Sigmoid colon (tissue), 7 donors: ENCODE data around the gene NUP160. TPM values are rescaled to one million over a fixed set of nuclear protein-coding genes. Genes with fewer than 3 reads are reported as not detected.

ENCODE experiments used
- DNase-seq: peaks from one replicate; pipeline ENCODE4 v3.0.0-alpha.2; 2019
- H3K27ac ChIP-seq, 4 donors: fragments of 200-600 bp; sonication (generic); one replicate each; pipeline ENCODE4 v1.5.1; 2016 to 2019; ENCODE audit warnings: mild to moderate bottlenecking in 1 of 4
- H3K27me3 ChIP-seq, 3 donors: fragments of 200-600 bp; sonication (generic); one replicate each; pipeline ENCODE4 v1.5.1; 2019; ENCODE audit warnings: mild to moderate bottlenecking in 1 of 3
- H3K36me3 ChIP-seq, 4 donors: fragments of 200-600 bp; sonication (generic); one replicate each; pipeline ENCODE4 v1.5.1; 2016 to 2019
- H3K4me1 ChIP-seq, 4 donors: fragments of 200-600 bp; sonication (generic); one replicate each; pipeline ENCODE4 v1.5.1; 2017 to 2019
- H3K4me3 ChIP-seq, 4 donors: fragments of 200-600 bp; sonication (generic); one replicate each; pipeline ENCODE4 v1.5.1; 2017 to 2019; ENCODE audit warnings: mild to moderate bottlenecking in 2 of 4, moderate library complexity in 1 of 4
- H3K9me3 ChIP-seq, 4 donors: fragments of 200-600 bp in 3 of 4; sonication (generic) in 3 of 4; one replicate each; pipeline versions ENCODE4 v1.5.1 to v1.6.1; 2013 to 2019
- CTCF ChIP-seq, 4 experiments: fragments of 450-650 bp in 3 of 4; fragments of 200-600 bp in 1 of 4; IDR thresholded peaks; one replicate each; pipeline ENCODE4 v1.5.1; 2016 to 2019; ENCODE audit warnings: antibody characterized with exemption in 4 of 4, mild to moderate bottlenecking in 3 of 4, moderate library complexity in 2 of 4
- EP300 ChIP-seq, 4 donors: sonication (generic); formaldehyde crosslinking; IDR thresholded peaks; one replicate each; pipeline ENCODE4 v1.6.1; 2017; ENCODE audit warnings: antibody characterized with exemption in 4 of 4
- POLR2A ChIP-seq, 2 donors: fragments of 450-650 bp; IDR thresholded peaks; one replicate each; pipeline ENCODE4 v1.6.1; 2016; ENCODE audit warnings: antibody characterized with exemption in 2 of 2, mild to moderate bottlenecking in 2 of 2, moderate library complexity in 2 of 2
- POLR2AphosphoS5 ChIP-seq, 4 donors: sonication (generic); formaldehyde crosslinking; IDR thresholded peaks; one replicate each; pipeline ENCODE4 v1.6.1; 2017; ENCODE audit warnings: antibody characterized with exemption in 4 of 4
- WGBS, 2 donors: extraction: QIAGEN DNeasy Blood & Tissue Kit; methylation state at CpG; one replicate each; pipeline ENCODE4 v1.1.7; 2013; 5-methylcytosine and 5-hydroxymethylcytosine counted together
- intact Hi-C: fragments of 100-400 bp; cut with DNase I; formaldehyde crosslinking; loops from one replicate; pipeline ENCODE4 v1.15.1; 2023
- polyA plus RNA-seq, 3 donors: library from polyadenylated mRNA; stranded (reverse); fragments of 200-250 nt; gene quantifications; one replicate each; pipeline ENCODE4 v1.2.3, GENCODE V29; 2013
- total RNA-seq, 4 donors: library from RNA; depleted of rRNA; stranded (reverse); fragments of >200 nt; gene quantifications; one replicate each; pipeline ENCODE4 v1.1.0, GENCODE V29; 2016
- donor health status: healthy with polysubstance abuse.
- donor health status: Bipolar disorder and iron deficiency.
- donor health status: healthy.

The NUP160 gene
- total and polyA plus RNA-seq, 7 donors: 4.6 to 23.2 (median 16.3) TPM

- peaks cover 0 to 15% (median 6%) of the 10 kb centered on the region in 4 donors for H3K4me1 ChIP-seq
- no peaks in the 10 kb centered on the region for H3K36me3 ChIP-seq
- peak overlapping the region in 3 of 4 donors; percentile 29 to 56 (median 45) for H3K27ac ChIP-seq
- TF ChIP-seq POLR2AphosphoS5 (IDR thresholded peaks at IDR 0.05): peak in 1 of 4 donors; percentile 33
- TF ChIP-seq EP300 (IDR thresholded peaks at IDR 0.05): no peak
- 11 to 42% methylated on average over 10 of the region's 10 CpGs for WGBS, 2 donors
- H3K27me3 ChIP-seq: no peaks in the 10 kb centered on the region
- no peak overlapping the region for H3K4me3 ChIP-seq
- H3K9me3 ChIP-seq: no peaks in the 10 kb centered on the region
- DNase-seq: no peak
- intact Hi-C loops: no loop called here
Measured at GRCh38 chr11:47857892-47858543, 9.9 kb upstream of the NUP160 start.

- Histone ChIP-seq H3K9me3 (no peaks in the 10 kb centered on the region), H3K4me3 (no peak overlapping the region), H3K27me3 (no peaks in the 10 kb centered on the region), H3K36me3 (no peaks in the 10 kb centered on the region), H3K27ac (peak overlapping the region in 2 of 4 donors; percentile 29 to 56), H3K4me1 (peaks cover 0 to 15% (median 6%) of the 10 kb centered on the region in 4 donors)
- 16 to 29% methylated on average over 2 of the region's 2 CpGs for WGBS, 2 donors
- no peak for DNase-seq
- no peak for TF ChIP-seq CTCF (IDR thresholded peaks at IDR 0.05)
- TF ChIP-seq EP300 (IDR thresholded peaks at IDR 0.05): no peak
- no peak for TF ChIP-seq POLR2AphosphoS5 (IDR thresholded peaks at IDR 0.05)
- TF ChIP-seq POLR2A (IDR thresholded peaks at IDR 0.05): no peak
- intact Hi-C loops: no loop called here
Measured at GRCh38 chr11:47857485-47857884, 9.3 kb upstream of the NUP160 start.

- 49 to 63% methylated on average over 2 of the region's 2 CpGs for WGBS, 2 donors
- H3K4me3 ChIP-seq: no peak overlapping the region
- no peaks in the 10 kb centered on the region for H3K9me3 ChIP-seq
- no peak for TF ChIP-seq POLR2A (IDR thresholded peaks at IDR 0.05)
- TF ChIP-seq POLR2AphosphoS5 (IDR thresholded peaks at IDR 0.05): no peak
- no peak for TF ChIP-seq EP300 (IDR thresholded peaks at IDR 0.05)
- no peak for TF ChIP-seq CTCF (IDR thresholded peaks at IDR 0.05)
- H3K36me3 ChIP-seq: no peaks in the 10 kb centered on the region
- H3K27ac ChIP-seq: no peak overlapping the region
- no peak for DNase-seq
- H3K27me3 ChIP-seq: no peaks in the 10 kb centered on the region
- peaks cover 0 to 15% (median 6%) of the 10 kb centered on the region in 4 donors for H3K4me1 ChIP-seq
- intact Hi-C loops: no loop called here
Measured at GRCh38 chr11:47856186-47856585, 8.0 kb upstream of the NUP160 start.

- H3K9me3 ChIP-seq: no peaks in the 10 kb centered on the region
- no peak for DNase-seq
- TF ChIP-seq EP300 (IDR thresholded peaks at IDR 0.05): no peak
- TF ChIP-seq CTCF (IDR thresholded peaks at IDR 0.05): no peak
- TF ChIP-seq POLR2A (IDR thresholded peaks at IDR 0.05): no peak
- no peak for TF ChIP-seq POLR2AphosphoS5 (IDR thresholded peaks at IDR 0.05)
- WGBS, 2 donors: 71 to 91% methylated on average over 3 of the region's 3 CpGs
- no peak overlapping the region for H3K27ac ChIP-seq
- H3K36me3 ChIP-seq: no peaks in the 10 kb centered on the region
- no peaks in the 10 kb centered on the region for H3K27me3 ChIP-seq
- intact Hi-C loops: no loop called here
- H3K4me1 ChIP-seq: peaks cover 0 to 15% (median 6%) of the 10 kb centered on the region in 4 donors
- H3K4me3 ChIP-seq: no peak overlapping the region
Measured at GRCh38 chr11:47854667-47855066, 6.5 kb upstream of the NUP160 start.

- no peak overlapping the region for H3K4me3 ChIP-seq
- intact Hi-C loops: no loop called here
Measured at GRCh38 chr11:47852053-47852452, 3.9 kb upstream of the NUP160 start.

More at GRCh38 chr11:47852053-47852452, 3.9 kb upstream of the NUP160 start:
- no peak for DNase-seq
- Histone ChIP-seq H3K36me3 (no peaks in the 10 kb centered on the region), H3K9me3 (no peaks in the 10 kb centered on the region), H3K27ac (no peak overlapping the region), H3K4me1 (peaks cover 0 to 13% (median 11%) of the 10 kb centered on the region in 4 donors), H3K27me3 (no peaks in the 10 kb centered on the region)
- TF ChIP-seq EP300 (IDR thresholded peaks at IDR 0.05) (no peak), POLR2AphosphoS5 (IDR thresholded peaks at IDR 0.05) (no peak), CTCF (IDR thresholded peaks at IDR 0.05) (no peak), POLR2A (IDR thresholded peaks at IDR 0.05) (no peak)
- 89 to 93% methylated on average over 6 of the region's 6 CpGs for WGBS, 2 donors
